Measurements from ENCODE around the gene SCGB2A2.
A peak's percentile ranks its signal among the peaks of the same experiment; 100 is the strongest.

SCGB2A2 gene

DNA sequence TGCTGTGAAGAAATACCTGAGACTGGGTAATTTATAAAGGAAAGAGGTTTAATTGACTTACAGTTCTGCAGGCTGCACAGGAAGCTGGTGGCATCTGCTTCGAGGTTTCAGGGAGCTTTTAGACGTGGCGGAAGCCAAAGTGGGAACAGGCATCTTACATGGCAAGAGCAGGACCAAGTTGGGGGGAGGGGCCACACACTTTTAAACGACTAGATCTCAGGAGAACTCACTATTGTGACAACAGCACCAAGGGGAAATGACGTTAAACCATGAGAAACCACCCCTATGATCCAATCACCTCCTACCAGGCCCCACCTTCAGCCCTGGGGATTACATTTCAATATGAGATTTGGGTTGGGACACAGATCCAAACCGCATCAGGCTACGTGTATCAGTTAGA is 40.0 kb downstream of the SCGB2A2 start:
- no peak overlapping the region for H3K27ac ChIP-seq (replicated peaks)
- no peak overlapping the region for H3K4me3 ChIP-seq (replicated peaks; ENCODE audit: insufficient read depth, low read length)
- peaks cover 3% of the 10 kb centered on the region for H3K27me3 ChIP-seq (ENCODE audit: insufficient read depth, poor library complexity, severe bottlenecking)
- no peak for TF ChIP-seq POLR2AphosphoS5 (IDR thresholded peaks at IDR 0.05; ENCODE audit: low read depth)
- TF ChIP-seq, protein P1, sequence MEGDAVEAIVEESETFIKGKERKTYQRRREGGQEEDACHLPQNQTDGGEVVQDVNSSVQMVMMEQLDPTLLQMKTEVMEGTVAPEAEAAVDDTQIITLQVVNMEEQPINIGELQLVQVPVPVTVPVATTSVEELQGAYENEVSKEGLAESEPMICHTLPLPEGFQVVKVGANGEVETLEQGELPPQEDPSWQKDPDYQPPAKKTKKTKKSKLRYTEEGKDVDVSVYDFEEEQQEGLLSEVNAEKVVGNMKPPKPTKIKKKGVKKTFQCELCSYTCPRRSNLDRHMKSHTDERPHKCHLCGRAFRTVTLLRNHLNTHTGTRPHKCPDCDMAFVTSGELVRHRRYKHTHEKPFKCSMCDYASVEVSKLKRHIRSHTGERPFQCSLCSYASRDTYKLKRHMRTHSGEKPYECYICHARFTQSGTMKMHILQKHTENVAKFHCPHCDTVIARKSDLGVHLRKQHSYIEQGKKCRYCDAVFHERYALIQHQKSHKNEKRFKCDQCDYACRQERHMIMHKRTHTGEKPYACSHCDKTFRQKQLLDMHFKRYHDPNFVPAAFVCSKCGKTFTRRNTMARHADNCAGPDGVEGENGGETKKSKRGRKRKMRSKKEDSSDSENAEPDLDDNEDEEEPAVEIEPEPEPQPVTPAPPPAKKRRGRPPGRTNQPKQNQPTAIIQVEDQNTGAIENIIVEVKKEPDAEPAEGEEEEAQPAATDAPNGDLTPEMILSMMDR (IDR thresholded peaks at IDR 0.05; ENCODE audit: insufficient read depth, low read length): no peak
- TF ChIP-seq GABPA (IDR thresholded peaks at IDR 0.05; ENCODE audit: low read depth): no peak
- no peak for TF ChIP-seq SPI1 (IDR thresholded peaks at IDR 0.05; ENCODE audit: borderline replicate concordance, low read depth)
- TF ChIP-seq, protein P2, sequence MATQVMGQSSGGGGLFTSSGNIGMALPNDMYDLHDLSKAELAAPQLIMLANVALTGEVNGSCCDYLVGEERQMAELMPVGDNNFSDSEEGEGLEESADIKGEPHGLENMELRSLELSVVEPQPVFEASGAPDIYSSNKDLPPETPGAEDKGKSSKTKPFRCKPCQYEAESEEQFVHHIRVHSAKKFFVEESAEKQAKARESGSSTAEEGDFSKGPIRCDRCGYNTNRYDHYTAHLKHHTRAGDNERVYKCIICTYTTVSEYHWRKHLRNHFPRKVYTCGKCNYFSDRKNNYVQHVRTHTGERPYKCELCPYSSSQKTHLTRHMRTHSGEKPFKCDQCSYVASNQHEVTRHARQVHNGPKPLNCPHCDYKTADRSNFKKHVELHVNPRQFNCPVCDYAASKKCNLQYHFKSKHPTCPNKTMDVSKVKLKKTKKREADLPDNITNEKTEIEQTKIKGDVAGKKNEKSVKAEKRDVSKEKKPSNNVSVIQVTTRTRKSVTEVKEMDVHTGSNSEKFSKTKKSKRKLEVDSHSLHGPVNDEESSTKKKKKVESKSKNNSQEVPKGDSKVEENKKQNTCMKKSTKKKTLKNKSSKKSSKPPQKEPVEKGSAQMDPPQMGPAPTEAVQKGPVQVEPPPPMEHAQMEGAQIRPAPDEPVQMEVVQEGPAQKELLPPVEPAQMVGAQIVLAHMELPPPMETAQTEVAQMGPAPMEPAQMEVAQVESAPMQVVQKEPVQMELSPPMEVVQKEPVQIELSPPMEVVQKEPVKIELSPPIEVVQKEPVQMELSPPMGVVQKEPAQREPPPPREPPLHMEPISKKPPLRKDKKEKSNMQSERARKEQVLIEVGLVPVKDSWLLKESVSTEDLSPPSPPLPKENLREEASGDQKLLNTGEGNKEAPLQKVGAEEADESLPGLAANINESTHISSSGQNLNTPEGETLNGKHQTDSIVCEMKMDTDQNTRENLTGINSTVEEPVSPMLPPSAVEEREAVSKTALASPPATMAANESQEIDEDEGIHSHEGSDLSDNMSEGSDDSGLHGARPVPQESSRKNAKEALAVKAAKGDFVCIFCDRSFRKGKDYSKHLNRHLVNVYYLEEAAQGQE (IDR thresholded peaks at IDR 0.05; ENCODE audit: insufficient replicate concordance, low read depth): no peak
- DNase-seq (ENCODE audit: low read depth in 1 of 2, low spot score in 1 of 2): peak in 1 of 2 experiments; percentile 19

DNA sequence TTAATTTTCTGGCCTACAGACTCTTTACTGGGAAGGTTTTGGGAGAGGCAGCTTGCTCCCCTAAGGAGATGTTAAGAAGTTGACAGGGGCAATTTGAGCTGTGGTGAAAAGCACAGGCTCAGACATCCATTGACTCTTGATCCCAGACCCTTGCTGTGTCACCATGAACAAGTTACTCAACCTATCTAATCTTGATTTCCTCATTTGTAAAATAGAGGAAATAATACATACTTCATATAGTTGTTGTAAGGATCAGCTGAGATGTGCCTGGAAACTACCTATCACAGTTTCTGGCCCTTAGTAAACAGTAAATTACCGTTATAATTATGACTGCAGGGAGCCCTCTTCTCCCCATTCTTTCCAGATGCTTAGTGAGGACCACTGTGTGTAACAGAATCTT is 45.5 kb downstream of the SCGB2A2 start:
- Histone ChIP-seq H3K27ac (replicated peaks) (no peak overlapping the region), H3K4me3 (replicated peaks; ENCODE audit: insufficient read depth, low read length) (no peak overlapping the region), H3K27me3 (ENCODE audit: insufficient read depth, poor library complexity, severe bottlenecking) (no peaks in the 10 kb centered on the region)
- TF ChIP-seq SPI1 (IDR thresholded peaks at IDR 0.05; ENCODE audit: borderline replicate concordance, low read depth): peak; percentile 51; the same call in 1 of the 2 replicates
- no peak for TF ChIP-seq GABPA (IDR thresholded peaks at IDR 0.05; ENCODE audit: low read depth)
- DNase-seq (ENCODE audit: low read depth in 1 of 2, low spot score in 1 of 2): no peak

DNA sequence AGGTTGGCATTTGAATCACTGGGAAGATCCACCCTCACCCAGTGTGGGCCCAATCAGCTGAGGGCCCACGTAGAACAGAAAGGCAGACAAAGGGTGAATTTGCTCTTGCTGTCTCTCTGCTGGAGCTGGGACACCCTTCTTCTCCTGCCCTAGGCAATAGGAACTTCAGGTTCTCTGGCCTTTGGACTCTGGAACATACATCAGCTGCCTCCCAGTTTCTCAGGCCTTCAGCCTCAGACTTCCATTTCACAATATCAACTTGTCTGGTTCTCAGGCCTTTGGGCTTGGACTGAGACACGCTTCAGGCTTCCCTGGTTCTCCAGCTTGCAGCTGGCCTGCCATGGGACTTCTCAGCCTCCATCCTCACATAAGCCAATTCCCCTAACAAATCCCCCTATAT is 52.6 kb downstream of the SCGB2A2 start:
- TF ChIP-seq, protein P2 (IDR thresholded peaks at IDR 0.05; ENCODE audit: insufficient replicate concordance, low read depth): no peak
- TF ChIP-seq, protein P1 (IDR thresholded peaks at IDR 0.05; ENCODE audit: insufficient read depth, low read length): no peak
- TF ChIP-seq GABPA (IDR thresholded peaks at IDR 0.05; ENCODE audit: low read depth): no peak
- no peak for TF ChIP-seq POLR2AphosphoS5 (IDR thresholded peaks at IDR 0.05; ENCODE audit: low read depth)
- TF ChIP-seq SPI1 (IDR thresholded peaks at IDR 0.05; ENCODE audit: borderline replicate concordance, low read depth): no peak
- no peaks in the 10 kb centered on the region for H3K27me3 ChIP-seq (ENCODE audit: insufficient read depth, poor library complexity, severe bottlenecking)
- no peak overlapping the region for H3K4me3 ChIP-seq (replicated peaks; ENCODE audit: insufficient read depth, low read length)
- H3K27ac ChIP-seq (replicated peaks): no peak overlapping the region
- DNase-seq (ENCODE audit: low read depth in 1 of 2, low spot score in 1 of 2): no peak

Measured in HL-60 (cell line).